Mucosa of descending colon (tissue), 3 donors: Measurements from ENCODE around the gene MAP3K7CL. TPM values are rescaled to one million over a fixed set of nuclear protein-coding genes. Genes with fewer than 3 reads are reported as not detected.

Source experiments
- ATAC-seq: fragments of 200-7000 bp; cut with Tn5 transposase; one replicate; pipeline ENCODE4 v1.9.1; 2020; ENCODE audit warnings: mild to moderate bottlenecking, moderate library complexity
- DNase-seq, 3 donors: peaks; one replicate each; pipeline ENCODE4 v3.0.0-alpha.2; 2020
- H3K36me3 ChIP-seq: fragments of 200-600 bp; one replicate; pipeline ENCODE4 v1.8.0; 2021; ENCODE audit warnings: low read depth, mild to moderate bottlenecking
- H3K4me1 ChIP-seq: fragments of 200-600 bp; one replicate; pipeline ENCODE4 v1.8.0; 2021; ENCODE audit warnings: low read depth, mild to moderate bottlenecking
- H3K4me3 ChIP-seq: fragments of 200-600 bp; one replicate; pipeline ENCODE4 v1.8.0; 2021; ENCODE audit warnings: mild to moderate bottlenecking
- H3K9me3 ChIP-seq: fragments of 200-600 bp; one replicate; pipeline ENCODE4 v1.8.0; 2021; ENCODE audit warnings: mild to moderate bottlenecking
- CTCF ChIP-seq: fragments of 200-600 bp; IDR thresholded peaks from one replicate; pipeline ENCODE4 v1.8.0; 2022; ENCODE audit warnings: antibody characterized with exemption, mild to moderate bottlenecking
- intact Hi-C, 2 donors: fragments of 100-400 bp; cut with DNase I in 1 of 2; cut with micrococcal nuclease in 1 of 2; formaldehyde crosslinking; loops; one replicate each; pipeline versions ENCODE4 v1.11.0 to v1.11.1; 2022; cut with DNase I, micrococcal nuclease
- total RNA-seq, 3 donors: library from RNA; stranded (reverse); fragmentation: NEBNext Ultra II Directional in 2 of 3; extraction: Animal tissue kit (Norgen Biotek cat#: 25700) in 2 of 3; gene quantifications; one replicate each; pipeline versions ENCODE4 v1.2.1 to v1.2.4, GENCODE V29; 2021 to 2023
- donor health status: DM: no; HTN: no; CAD: no; lungs with moderate emphysema.
- donor health status: DM: no; HTN: no; CAD: no.
- donor health status: DM: no; HTN: yes; CAD: no.

The MAP3K7CL gene
- total RNA-seq, 3 donors from 2014 or later = 2.2 to 7.9 (median 4.3) TPM

GRCh38 chr21:29133796-29134195 is 3.4 kb downstream of the MAP3K7CL start:
- no peak for ATAC-seq
- TF ChIP-seq CTCF = no peak
- DNase-seq = no peak
- Histone ChIP-seq H3K4me1 (no peaks in the 10 kb centered on the region), H3K36me3 (no peaks in the 10 kb centered on the region), H3K4me3 (no peak overlapping the region), H3K9me3 (no peaks in the 10 kb centered on the region)
- intact Hi-C loops = no loop called here

- DNase-seq = no peak
- Histone ChIP-seq H3K4me1 (no peaks in the 10 kb centered on the region), H3K36me3 (no peaks in the 10 kb centered on the region), H3K4me3 (no peak overlapping the region), H3K9me3 (no peaks in the 10 kb centered on the region)
- ATAC-seq = no peak
- intact Hi-C loops = no loop called here
- TF ChIP-seq CTCF = no peak
Observed at GRCh38 chr21:29135481-29135880, 5.0 kb downstream of the MAP3K7CL start.

- Histone ChIP-seq H3K9me3 (no peaks in the 10 kb centered on the region), H3K4me1 (no peaks in the 10 kb centered on the region), H3K36me3 (no peaks in the 10 kb centered on the region), H3K4me3 (no peak overlapping the region)
- DNase-seq (no peak), ATAC-seq (no peak)
- no peak for TF ChIP-seq CTCF
- intact Hi-C loops = no loop called here
Observed at GRCh38 chr21:29136033-29136432, 5.6 kb downstream of the MAP3K7CL start.

GRCh38 chr21:29144736-29145353 is 14.4 kb downstream of the MAP3K7CL start:
- intact Hi-C loops = loop anchor here in 1 of 2 donors (10.0 kb wide), 1 partner anchor 50 kb away; no protein-coding TSS in a partner anchor
- Histone ChIP-seq H3K9me3 (no peaks in the 10 kb centered on the region), H3K36me3 (no peaks in the 10 kb centered on the region), H3K4me3 (no peak overlapping the region), H3K4me1 (no peaks in the 10 kb centered on the region)
- no peak for TF ChIP-seq CTCF
- ATAC-seq (no peak), DNase-seq (no peak)

- intact Hi-C loops = loop anchor here in 1 of 2 donors (10.0 kb wide), 1 partner anchor 51 kb away; no protein-coding TSS in a partner anchor
- DNase-seq (no peak), ATAC-seq (peak; percentile 25)
- no peak for TF ChIP-seq CTCF
- no peak overlapping the region for H3K4me3 ChIP-seq
- no peaks in the 10 kb centered on the region for H3K4me1 ChIP-seq
- H3K36me3 ChIP-seq = no peaks in the 10 kb centered on the region
- H3K9me3 ChIP-seq = no peaks in the 10 kb centered on the region
Observed at GRCh38 chr21:29145354-29145782, 14.9 kb downstream of the MAP3K7CL start.
